ENCODE results near the gene MVB12B. TPM values are rescaled to one million over a fixed set of nuclear protein-coding genes. Genes with fewer than 3 reads are reported as not detected.

Gene MVB12B
- total RNA-seq, 1 donor from 2014 or later = 16.5 TPM

- no peaks in the 10 kb centered on the region for H3K27me3 ChIP-seq
- intact Hi-C loops (cut with DNase I) = no loop called here
- peak overlapping the region; percentile 63 to 81 for H3K4me3 ChIP-seq
- no peak for TF ChIP-seq POLR2AphosphoS5 (IDR thresholded peaks at IDR 0.05; ENCODE audit: insufficient read depth in 1 of 2, low read depth in 1 of 2)
- TF ChIP-seq CTCF (IDR thresholded peaks at IDR 0.05) = no peak
- TF ChIP-seq POLR2A (IDR thresholded peaks at IDR 0.05) = no peak
- peaks cover 7% of the 10 kb centered on the region for H3K9me3 ChIP-seq
- H3K4me1 ChIP-seq = peaks cover 51% of the 10 kb centered on the region
- no peaks in the 10 kb centered on the region for H3K36me3 ChIP-seq
- peak overlapping the region; percentile 84 for H3K27ac ChIP-seq
- DNase-seq (ENCODE audit: extremely low spot score in 2 of 2) = no peak
These were observed 531 bp downstream of the MVB12B start for GRCh38 chr9:126327006-126327713.

- Histone ChIP-seq H3K27me3 (no peaks in the 10 kb centered on the region), H3K36me3 (no peaks in the 10 kb centered on the region), H3K4me1 (peaks cover 55% of the 10 kb centered on the region), H3K9me3 (peaks cover 7% of the 10 kb centered on the region), H3K4me3 (peak overlapping the region; percentile 63 to 81), H3K27ac (peak overlapping the region; percentile 84)
- DNase-seq (ENCODE audit: extremely low spot score in 2 of 2) = no peak
- no peak for TF ChIP-seq POLR2AphosphoS5 (IDR thresholded peaks at IDR 0.05; ENCODE audit: insufficient read depth in 1 of 2, low read depth in 1 of 2)
- no peak for TF ChIP-seq CTCF (IDR thresholded peaks at IDR 0.05)
- TF ChIP-seq POLR2A (IDR thresholded peaks at IDR 0.05) = no peak
- intact Hi-C loops (cut with DNase I) = no loop called here
These were observed 1.1 kb downstream of the MVB12B start for GRCh38 chr9:126327714-126328185.

- DNase-seq (ENCODE audit: extremely low spot score in 2 of 2) = no peak
- H3K4me1 ChIP-seq = peaks cover 55% of the 10 kb centered on the region
- TF ChIP-seq CTCF (IDR thresholded peaks at IDR 0.05) (no peak), POLR2A (IDR thresholded peaks at IDR 0.05) (no peak), POLR2AphosphoS5 (IDR thresholded peaks at IDR 0.05; ENCODE audit: insufficient read depth in 1 of 2, low read depth in 1 of 2) (no peak)
- H3K9me3 ChIP-seq = peaks cover 7% of the 10 kb centered on the region
- no peaks in the 10 kb centered on the region for H3K36me3 ChIP-seq
- intact Hi-C loops (cut with DNase I) = no loop called here
- H3K27ac ChIP-seq = peak overlapping the region; percentile 84
- H3K4me3 ChIP-seq = peak overlapping the region in 1 of 2 donors; percentile 63
- no peaks in the 10 kb centered on the region for H3K27me3 ChIP-seq
These were observed 1.8 kb downstream of the MVB12B start for GRCh38 chr9:126328407-126328806.

- TF ChIP-seq POLR2A (IDR thresholded peaks at IDR 0.05) (no peak), CTCF (IDR thresholded peaks at IDR 0.05) (no peak), POLR2AphosphoS5 (IDR thresholded peaks at IDR 0.05; ENCODE audit: insufficient read depth in 1 of 2, low read depth in 1 of 2) (no peak)
- Histone ChIP-seq H3K4me1 (peaks cover 65% of the 10 kb centered on the region), H3K27ac (no peak overlapping the region), H3K9me3 (peaks cover under 1% of the 10 kb centered on the region), H3K4me3 (no peak overlapping the region), H3K27me3 (no peaks in the 10 kb centered on the region), H3K36me3 (no peaks in the 10 kb centered on the region)
- DNase-seq (ENCODE audit: extremely low spot score in 2 of 2) = no peak
- intact Hi-C loops (cut with DNase I) = loop anchor here (10.0 kb wide), 1 partner anchor 155 kb away; no protein-coding TSS in a partner anchor
These were observed 3.0 kb downstream of the MVB12B start for GRCh38 chr9:126329476-126330275.

All from vagina (tissue), 2 donors.